Endothelial cell of umbilical vein (primary cell): ENCODE data around the gene IFT88. TPM values are rescaled to one million over a fixed set of nuclear protein-coding genes. Genes with fewer than 3 reads are reported as not detected.
A peak's percentile ranks its signal among the peaks of the same experiment; 100 is the strongest.

Experiments used
- BruUV-seq: library from RNA; stranded (reverse); fragments of 400-500 nt; replicated peaks from 2 replicates; lab custom pipeline; 2021; lab: Mats Ljungman, UMichigan
- CTCF ChIA-PET: fragments of 300-600, 350-600 bp; sonication (Branson Sonifier 250); formaldehyde crosslinking; loops from one replicate; lab custom pipeline; 2021; ENCODE audit warnings: antibody characterized with exemption, inconsistent platforms; lab: Charles Lee
- POLR2A ChIA-PET: fragments of 300-600, 350-600 bp; sonication (Branson Sonifier 250); formaldehyde crosslinking; loops from one replicate; lab custom pipeline; 2021; ENCODE audit warnings: antibody characterized with exemption, inconsistent platforms; lab: Charles Lee
- DNase-seq: peaks from one replicate; pipeline ENCODE4 v3.0.0-alpha.2; 2011; ENCODE audit warnings: low read depth, low spot score
- FAIRE-seq: peaks from 2 replicates; lab custom pipeline; 2011; peaks lifted over from hg19 to GRCh38; lab: Jason Lieb, UNC
- H2AFZ ChIP-seq: 2 replicates; pipeline ENCODE4 v1.6.0; 2012; ENCODE audit warnings: low read depth, low read length, control low read depth, inconsistent platforms
- H3K27ac ChIP-seq: 2 replicates; pipeline ENCODE4 v1.5.1; 2011; ENCODE audit warnings: low read depth, mild to moderate bottlenecking, control low read depth, low read length, moderate library complexity; ENCODE audit not compliant: insufficient read depth
- H3K27me3 ChIP-seq, 2 experiments: 2 replicates each; pipeline versions ENCODE4 v1.6.0 to v1.6.1; 2011; ENCODE audit warnings: low read length in 2 of 2, mixed read lengths in 1 of 2; ENCODE audit not compliant: control insufficient read depth in 2 of 2, insufficient read depth in 2 of 2
- H3K36me3 ChIP-seq, 2 experiments: 2 replicates in 1 of 2; 3 replicates in 1 of 2; pipeline ENCODE4 v1.5.1; 2011; ENCODE audit warnings: low read length in 2 of 2, mild to moderate bottlenecking in 1 of 2, moderate library complexity in 1 of 2; ENCODE audit not compliant: control insufficient read depth in 2 of 2, insufficient read depth in 2 of 2; ENCODE audit errors: extremely low read depth in 1 of 2
- H3K4me1 ChIP-seq: 3 replicates; pipeline ENCODE4 v1.5.1; 2011; ENCODE audit warnings: mild to moderate bottlenecking, low read length; ENCODE audit not compliant: control insufficient read depth, insufficient read depth; ENCODE audit errors: extremely low read depth
- H3K4me2 ChIP-seq: 2 replicates; pipeline ENCODE4 v1.6.1; 2011; ENCODE audit warnings: low read length, control low read depth, mixed read lengths; ENCODE audit not compliant: insufficient read depth
- H3K4me3 ChIP-seq, 3 experiments: fragments of 200-600 bp in 1 of 3; sonication (generic), shearing (Covaris generic) in 1 of 3; replicated peaks in 1 of 3; 2 replicates each; pipeline ENCODE4 v1.5.1; 2011 to 2016; ENCODE audit warnings: control low read depth in 3 of 3, low read length in 3 of 3, mild to moderate bottlenecking in 2 of 3, inconsistent platforms in 1 of 3, low read depth in 1 of 3, moderate library complexity in 1 of 3; ENCODE audit not compliant: insufficient read depth in 1 of 3
- H3K79me2 ChIP-seq: 2 replicates; pipeline ENCODE4 v1.6.0; 2012; ENCODE audit warnings: low read length, inconsistent platforms; ENCODE audit not compliant: control insufficient read depth, insufficient read depth
- H3K9ac ChIP-seq: replicated peaks from 2 replicates; pipeline ENCODE3; 2011; ENCODE audit warnings: low read length, control low read depth; ENCODE audit not compliant: insufficient read depth; ENCODE audit errors: extremely low read depth
- H3K9me1 ChIP-seq: replicated peaks from 3 replicates; pipeline ENCODE4 v1.6.0; 2011; ENCODE audit warnings: mild to moderate bottlenecking, low read length; ENCODE audit not compliant: control insufficient read depth, insufficient read depth; ENCODE audit errors: extremely low read depth
- H3K9me3 ChIP-seq: replicated peaks from 2 replicates; pipeline ENCODE4 v1.5.1; 2012; ENCODE audit warnings: low read length, inconsistent platforms; ENCODE audit not compliant: control insufficient read depth, insufficient read depth
- H4K20me1 ChIP-seq: replicated peaks from 2 replicates; pipeline ENCODE3; 2011; ENCODE audit warnings: mild to moderate bottlenecking, low read length; ENCODE audit not compliant: control insufficient read depth, insufficient read depth; ENCODE audit errors: extremely low read depth
- EZH2 ChIP-seq: IDR thresholded peaks from 2 replicates; pipeline ENCODE4 v1.6.1; 2012; ENCODE audit warnings: borderline replicate concordance, low read depth, mild to moderate bottlenecking, moderate library complexity, low read length, inconsistent platforms; ENCODE audit not compliant: severe bottlenecking
- FOS ChIP-seq: IDR thresholded peaks from 2 replicates; pipeline ENCODE4 v1.6.1; 2011; ENCODE audit warnings: mild to moderate bottlenecking, low read length, moderate library complexity, borderline replicate concordance; ENCODE audit not compliant: insufficient read depth
- GATA2 ChIP-seq: IDR thresholded peaks from 2 replicates; pipeline ENCODE4 v1.7.0; 2011; ENCODE audit warnings: low read depth, mild to moderate bottlenecking, moderate library complexity, mixed read lengths, low read length; ENCODE audit not compliant: insufficient read length, insufficient read depth
- JUN ChIP-seq: IDR thresholded peaks from 2 replicates; pipeline ENCODE4 v1.6.1; 2011; ENCODE audit warnings: borderline replicate concordance, low read depth; ENCODE audit not compliant: insufficient read length, insufficient read depth
- MAX ChIP-seq: IDR thresholded peaks from 2 replicates; pipeline ENCODE4 v1.6.1; 2011; ENCODE audit not compliant: insufficient read depth, insufficient read length
- MYC ChIP-seq: IDR thresholded peaks from one replicate; pipeline ENCODE4 v1.6.1; 2011; ENCODE audit warnings: mild to moderate bottlenecking, low read depth, low read length
- POLR2A ChIP-seq: IDR thresholded peaks from 2 replicates; pipeline ENCODE4 v1.6.1; 2012; ENCODE audit warnings: low read depth, mild to moderate bottlenecking, control low read depth, low read length
- POLR2AphosphoS5 ChIP-seq: IDR thresholded peaks from 2 replicates; pipeline ENCODE4 v1.6.1; 2012; ENCODE audit warnings: low read depth, mild to moderate bottlenecking, control low read depth, low read length, moderate library complexity; ENCODE audit not compliant: insufficient read depth
- dilution Hi-C: fragments of 300-500 bp; cut with MboI; formaldehyde crosslinking; loops from one replicate; pipeline ENCODE4 v1.15.0; 2019; ENCODE audit warnings: low sequenced_read_pairs; ENCODE audit not compliant: extremely low pct_ligation_motif_present
- intact Hi-C: fragments of 100-400 bp; cut with micrococcal nuclease; formaldehyde crosslinking; loops from one replicate; pipeline ENCODE4 v1.10.0; 2022
- polyA plus RNA-seq, 4 experiments: library from polyadenylated mRNA; depleted of rRNA in 3 of 4; stranded (reverse) in 3 of 4; unstranded in 1 of 4; fragments of >200 nt; gene quantifications; 2 replicates each; pipeline versions ENCODE4 v1.2.1 to v1.2.3, GENCODE V29; 2011 to 2012; ENCODE audit warnings: missing spikeins in 1 of 4
- total RNA-seq: library from RNA; stranded (reverse); gene quantifications from 2 replicates; pipeline ENCODE4 v1.2.3, GENCODE V29; 2021
- TF ChIP-seq, protein P1 (sequence below), 2 donors: IDR thresholded peaks; 1 replicate in 1 of 2; 2 replicates in 1 of 2; pipeline ENCODE4 v1.5.1; 2011; ENCODE audit warnings: low read length in 2 of 2, mild to moderate bottlenecking in 2 of 2, moderate library complexity in 2 of 2, control low read depth in 1 of 2, inconsistent platforms in 1 of 2, low read depth in 1 of 2; ENCODE audit not compliant: insufficient read depth in 1 of 2; ENCODE audit errors: extremely low read depth in 1 of 2

Gene IFT88
- total and polyA plus RNA-seq, 2 donors (not counting 3 experiments of a cell fraction or from before 2014, with no cell fraction given) = 2.4 to 9.1 TPM

GRCh38 chr13:20696073-20696472 lies 129.1 kb downstream of the IFT88 start:
- TF ChIP-seq EZH2 (no peak), GATA2 (no peak), JUN (no peak), POLR2A (no peak), MAX (no peak), POLR2AphosphoS5 (no peak), FOS (no peak), MYC (no peak)
- TF ChIP-seq, protein P1, sequence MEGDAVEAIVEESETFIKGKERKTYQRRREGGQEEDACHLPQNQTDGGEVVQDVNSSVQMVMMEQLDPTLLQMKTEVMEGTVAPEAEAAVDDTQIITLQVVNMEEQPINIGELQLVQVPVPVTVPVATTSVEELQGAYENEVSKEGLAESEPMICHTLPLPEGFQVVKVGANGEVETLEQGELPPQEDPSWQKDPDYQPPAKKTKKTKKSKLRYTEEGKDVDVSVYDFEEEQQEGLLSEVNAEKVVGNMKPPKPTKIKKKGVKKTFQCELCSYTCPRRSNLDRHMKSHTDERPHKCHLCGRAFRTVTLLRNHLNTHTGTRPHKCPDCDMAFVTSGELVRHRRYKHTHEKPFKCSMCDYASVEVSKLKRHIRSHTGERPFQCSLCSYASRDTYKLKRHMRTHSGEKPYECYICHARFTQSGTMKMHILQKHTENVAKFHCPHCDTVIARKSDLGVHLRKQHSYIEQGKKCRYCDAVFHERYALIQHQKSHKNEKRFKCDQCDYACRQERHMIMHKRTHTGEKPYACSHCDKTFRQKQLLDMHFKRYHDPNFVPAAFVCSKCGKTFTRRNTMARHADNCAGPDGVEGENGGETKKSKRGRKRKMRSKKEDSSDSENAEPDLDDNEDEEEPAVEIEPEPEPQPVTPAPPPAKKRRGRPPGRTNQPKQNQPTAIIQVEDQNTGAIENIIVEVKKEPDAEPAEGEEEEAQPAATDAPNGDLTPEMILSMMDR (IDR thresholded peaks at IDR 0.05; ENCODE audit: extremely low read depth in 1 of 2, insufficient read depth in 1 of 2, low read depth in 1 of 2, low read length in 2 of 2) = no peak
- no peaks in the 10 kb centered on the region for H3K4me1 ChIP-seq
- H3K27ac ChIP-seq = no peak overlapping the region
- DNase-seq (no peak), FAIRE-seq (peak; percentile 38)
- no peaks in the 10 kb centered on the region for H3K36me3 ChIP-seq
- H3K4me2 ChIP-seq = no peak overlapping the region
- H3K4me3 ChIP-seq = no peak overlapping the region
- dilution Hi-C loops (no loop called here), intact Hi-C loops (no loop called here)
- no peak overlapping the region for H3K9ac ChIP-seq
- no peaks in the 10 kb centered on the region for H3K27me3 ChIP-seq
- H4K20me1 ChIP-seq = no peaks in the 10 kb centered on the region
- no TSS peak for BruUV-seq
- no peaks in the 10 kb centered on the region for H3K9me3 ChIP-seq
- ChIA-PET CTCF (no interaction called here), POLR2A (no interaction called here)
- no peaks in the 10 kb centered on the region for H3K9me1 ChIP-seq
- H3K79me2 ChIP-seq = no peaks in the 10 kb centered on the region
- H2AFZ ChIP-seq = no peak overlapping the region
